HG03469 (cell line): ENCODE data around the gene IL1RAP.

Experiments
- ATAC-seq: cut with Tn5 transposase; IDR thresholded peaks from one replicate; pipeline ENCODE4 v1.9.1; 2021; ENCODE audit warnings: mild to moderate bottlenecking, moderate library complexity, moderate number of reproducible peaks; ENCODE audit not compliant: unreplicated experiment

The IL1RAP gene

GRCh38 chr3:190541008-190541407 lies 27.1 kb downstream of the IL1RAP start:
- no peak for ATAC-seq

GRCh38 chr3:190541560-190541959 lies 27.7 kb downstream of the IL1RAP start:
- no peak for ATAC-seq

- ATAC-seq = no peak
Measured at GRCh38 chr3:190542846-190543245, 29.0 kb downstream of the IL1RAP start.

GRCh38 chr3:190543671-190544070 lies 29.8 kb downstream of the IL1RAP start:
- ATAC-seq = no peak

- ATAC-seq = no peak
Measured at GRCh38 chr3:190545191-190545590, 31.3 kb downstream of the IL1RAP start.

GRCh38 chr3:190546881-190547510 lies 33.1 kb downstream of the IL1RAP start:
- no peak for ATAC-seq

GRCh38 chr3:190548031-190548656 lies 34.3 kb downstream of the IL1RAP start:
- ATAC-seq = no peak

GRCh38 chr3:190552021-190552420 lies 38.1 kb downstream of the IL1RAP start:
- ATAC-seq = no peak

- ATAC-seq = no peak
Measured at GRCh38 chr3:190552969-190553759, 39.3 kb downstream of the IL1RAP start.

GRCh38 chr3:190554197-190554596 lies 40.3 kb downstream of the IL1RAP start:
- no peak for ATAC-seq

- no peak for ATAC-seq
Measured at GRCh38 chr3:190556351-190556750, 42.5 kb downstream of the IL1RAP start.

GRCh38 chr3:190557296-190557695 lies 43.4 kb downstream of the IL1RAP start:
- ATAC-seq = no peak

GRCh38 chr3:190558316-190558715 lies 44.4 kb downstream of the IL1RAP start:
- no peak for ATAC-seq

GRCh38 chr3:190558796-190559195 lies 44.9 kb downstream of the IL1RAP start:
- no peak for ATAC-seq

- no peak for ATAC-seq
Measured at GRCh38 chr3:190560013-190560895, 46.4 kb downstream of the IL1RAP start.

- ATAC-seq = no peak
Measured at GRCh38 chr3:190562866-190563510, 49.1 kb downstream of the IL1RAP start.

- no peak for ATAC-seq
Measured at GRCh38 chr3:190564175-190564574, 50.3 kb downstream of the IL1RAP start.

GRCh38 chr3:190566043-190566933 lies 52.4 kb downstream of the IL1RAP start:
- no peak for ATAC-seq

GRCh38 chr3:190568036-190568435 lies 54.2 kb downstream of the IL1RAP start:
- ATAC-seq = no peak
